Testis (tissue), 2 donors: ENCODE data around the gene BMPR1B.

ENCODE experiments used
- CTCF ChIP-seq, 3 experiments: fragments of 450-650 bp in 2 of 3; fragments of 200-600 bp in 1 of 3; sonication (generic) in 1 of 3; IDR thresholded peaks; one replicate each; pipeline ENCODE4 v1.5.1; 2016 to 2019; ENCODE audit warnings: antibody characterized with exemption in 3 of 3, mild to moderate bottlenecking in 2 of 3, moderate library complexity in 1 of 3
- POLR2A ChIP-seq: fragments of 450-650 bp; IDR thresholded peaks from one replicate; pipeline ENCODE4 v1.6.1; 2017; ENCODE audit warnings: antibody characterized with exemption, mild to moderate bottlenecking, moderate library complexity

DNA sequence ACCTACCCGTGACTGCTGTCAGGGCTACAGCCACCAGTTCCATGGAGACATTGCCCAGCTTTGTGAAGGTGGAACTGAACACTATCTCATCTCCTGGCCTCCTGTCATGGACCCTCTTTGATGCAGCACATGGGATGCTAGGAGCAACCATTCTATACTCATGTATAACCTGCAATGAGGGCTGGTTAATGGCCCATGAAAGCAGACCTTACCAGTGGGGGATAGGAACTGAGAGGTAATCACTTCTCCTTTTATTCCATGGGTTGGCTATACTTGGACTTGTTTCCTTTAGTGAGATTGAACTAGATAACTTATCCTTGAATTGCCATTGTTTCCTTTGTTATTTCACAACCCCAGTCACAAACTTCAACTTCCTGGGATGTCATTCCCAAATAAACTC is 310.6 kb downstream of the BMPR1B start:
- TF ChIP-seq CTCF (IDR thresholded peaks at IDR 0.05) (no peak), POLR2A (no peak)
